K562 (cell line): ENCODE measurements around the gene NR1H2. TPM values are rescaled to one million over a fixed set of nuclear protein-coding genes. Genes with fewer than 3 reads are reported as not detected.
A peak's percentile ranks its signal among the peaks of the same experiment; 100 is the strongest.

Experiments
- BCOR ChIP-seq: fragments of 450-650 bp; IDR thresholded peaks from 2 replicates; pipeline ENCODE4 v1.6.1; 2016
- CBX5 ChIP-seq: IDR thresholded peaks from 2 replicates; pipeline ENCODE4 v1.6.1; 2014; ENCODE audit warnings: low read depth, borderline replicate concordance
- CREBBP ChIP-seq: IDR thresholded peaks from one replicate; pipeline ENCODE4 v1.6.1; 2012; ENCODE audit warnings: low read depth, mild to moderate bottlenecking, control low read depth, inconsistent platforms, low read length
- EP300 ChIP-seq: IDR thresholded peaks from 2 replicates; pipeline ENCODE4 v1.6.1; 2012; ENCODE audit warnings: low read length, improper control_type of control experiment
- FOXP4 ChIP-seq: sonication (generic); formaldehyde crosslinking; IDR thresholded peaks from 2 replicates; pipeline ENCODE4 v1.8.0; 2022; ENCODE audit warnings: mild to moderate bottlenecking, missing genetic modification reagents, borderline replicate concordance
- HEY1 ChIP-seq: fragments of 250-450 bp; sonication (Bioruptor Pico); IDR thresholded peaks from 2 replicates; pipeline ENCODE4 v1.5.0; 2020; ENCODE audit warnings: mild to moderate bottlenecking, moderate library complexity, borderline replicate concordance
- LEF1 ChIP-seq: fragments of 450-650 bp; IDR thresholded peaks from 2 replicates; pipeline ENCODE4 v1.6.1; 2016; ENCODE audit warnings: mild to moderate bottlenecking
- MTA1 ChIP-seq: fragments of 450-650 bp; IDR thresholded peaks from 2 replicates; pipeline ENCODE4 v1.6.1; 2017; ENCODE audit warnings: borderline replicate concordance
- NR2C2 ChIP-seq, 2 experiments: fragments of 200-800 bp in 1 of 2; sonication (Bioruptor generic) in 1 of 2; sonication (generic) in 1 of 2; formaldehyde crosslinking in 1 of 2; IDR thresholded peaks; 2 replicates each; pipeline versions ENCODE4 v1.6.1 to v1.8.0; 2016 to 2022; ENCODE audit warnings: mild to moderate bottlenecking in 1 of 2, missing compliant biosample characterization in 1 of 2, missing genetic modification characterization in 1 of 2, missing genetic modification reagents in 1 of 2
- PCBP2 ChIP-seq: fragments of 200-400 bp; formaldehyde crosslinking; IDR thresholded peaks from 2 replicates; pipeline ENCODE4 v1.6.1; 2018; ENCODE audit warnings: low read length, low read depth, mild to moderate bottlenecking, moderate library complexity; ENCODE audit not compliant: poor library complexity, severe bottlenecking
- POLR2G ChIP-seq: fragments of 200-400 bp; formaldehyde crosslinking; IDR thresholded peaks from 2 replicates; pipeline ENCODE4 v1.6.1; 2017; ENCODE audit warnings: low read depth, mild to moderate bottlenecking, antibody characterized with exemption, low read length, moderate library complexity
- TFE3 ChIP-seq: fragments of 450-650 bp; formaldehyde crosslinking; IDR thresholded peaks from 2 replicates; pipeline ENCODE4 v1.4.0; 2020; ENCODE audit warnings: mild to moderate bottlenecking, mixed read lengths
- TRIM25 ChIP-seq: fragments of 450-650 bp; IDR thresholded peaks from 2 replicates; pipeline ENCODE4 v1.7.0; 2016; ENCODE audit warnings: borderline replicate concordance
- TSC22D4 ChIP-seq: fragments of 450-650 bp; IDR thresholded peaks from 2 replicates; pipeline ENCODE4 v1.6.1; 2016; ENCODE audit warnings: missing genetic modification characterization, missing biosample characterization, control low read depth
- YBX1 ChIP-seq: fragments of 450-650 bp; IDR thresholded peaks from 2 replicates; pipeline ENCODE4 v1.7.1; 2016; ENCODE audit warnings: mild to moderate bottlenecking
- ZC3H8 ChIP-seq: fragments of 450-650 bp; IDR thresholded peaks from 2 replicates; pipeline ENCODE4 v1.6.1; 2017
- ZNF347 ChIP-seq: fragments of 450-650 bp; formaldehyde crosslinking; IDR thresholded peaks from 2 replicates; pipeline ENCODE4 v1.4.0; 2020; ENCODE audit warnings: low read depth, mild to moderate bottlenecking, moderate library complexity
- polyA plus RNA-seq, 8 experiments: library from polyadenylated mRNA; depleted of rRNA in 4 of 8; stranded (reverse) in 5 of 8; unstranded in 3 of 8; fragments of >200 nt; fragmentation: Nextera tagmentation in 2 of 8; fragmentation: Illumina TruSeq in 1 of 8; extraction: Ambion mirVana in 2 of 8; extraction: Trizol in 1 of 8; gene quantifications; 2 replicates each; pipeline versions ENCODE4 v1.2.1 to v1.2.3, GENCODE V29; 2011 to 2014; ENCODE audit warnings: inconsistent platforms in 1 of 8, missing spikeins in 1 of 8
- total RNA-seq, 7 experiments: library from RNA; depleted of rRNA in 6 of 7; stranded (reverse); fragments of >200 nt in 6 of 7; fragmentation: Illumina TruSeq in 2 of 7; extraction: Trizol in 2 of 7; gene quantifications; 2 replicates each; pipeline versions ENCODE4 v1.2.1 to v1.2.3, GENCODE V29; 2011 to 2021; ENCODE audit warnings: low replicate concordance in 1 of 7

The NR1H2 gene
- total and polyA plus RNA-seq, 9 of the 15 experiments (the other 6 are each of a cell fraction or from before 2014, with no cell fraction given), result 0.11 to 73.8 (median 24.0) TPM

- TF ChIP-seq YBX1 (no peak), TFE3 (CRISPR knock-in tag) (no peak), TRIM25 (no peak), LEF1 (no peak), BCOR (0 out of 2 replicates have a peak, but pooled peaks have one; percentile 33), ZNF347 (CRISPR knock-in tag) (0 out of 2 replicates have a peak, but pooled peaks have one; percentile 39), PCBP2 (no peak), CREBBP (no peak), EP300 (no peak), TSC22D4 (tag) (no peak), FOXP4 (CRISPR knock-in tag) (no peak), HEY1 (CRISPR knock-in tag) (peak; percentile 89), NR2C2 (CRISPR knock-in tag; IDR thresholded peaks at IDR 0.05) (peak; percentile 97), NR2C2 (tag; IDR thresholded peaks at IDR 0.05) (peak; percentile 99), ZC3H8 (no peak), CBX5 (0 out of 2 replicates have a peak, but pooled peaks have one; percentile 8), MTA1 (0 out of 2 replicates have a peak, but pooled peaks have one; percentile 14), POLR2G (peak; percentile 97)
These were observed 7.8 kb downstream of the NR1H2 start, which contains the start of gene POLD1 (continued) for GRCh38 chr19:50383852-50384684.
